22Rv1 (cell line): ENCODE measurements around the gene HERPUD2.
A peak's percentile ranks its signal among the peaks of the same experiment; 100 is the strongest.

Source experiments
- H3K27ac ChIP-seq: fragments of 450-650 bp; 2 replicates; pipeline ENCODE4 v1.5.1; 2017
- CTCF ChIP-seq: fragments of 450-650 bp; IDR thresholded peaks from 2 replicates; pipeline ENCODE4 v1.5.1; 2017; ENCODE audit warnings: mild to moderate bottlenecking
- ZFX ChIP-seq: fragments of 450-650 bp; IDR thresholded peaks from 2 replicates; pipeline ENCODE4 v1.6.1; 2017; ENCODE audit warnings: antibody characterized with exemption, borderline replicate concordance

HERPUD2 gene

DNA sequence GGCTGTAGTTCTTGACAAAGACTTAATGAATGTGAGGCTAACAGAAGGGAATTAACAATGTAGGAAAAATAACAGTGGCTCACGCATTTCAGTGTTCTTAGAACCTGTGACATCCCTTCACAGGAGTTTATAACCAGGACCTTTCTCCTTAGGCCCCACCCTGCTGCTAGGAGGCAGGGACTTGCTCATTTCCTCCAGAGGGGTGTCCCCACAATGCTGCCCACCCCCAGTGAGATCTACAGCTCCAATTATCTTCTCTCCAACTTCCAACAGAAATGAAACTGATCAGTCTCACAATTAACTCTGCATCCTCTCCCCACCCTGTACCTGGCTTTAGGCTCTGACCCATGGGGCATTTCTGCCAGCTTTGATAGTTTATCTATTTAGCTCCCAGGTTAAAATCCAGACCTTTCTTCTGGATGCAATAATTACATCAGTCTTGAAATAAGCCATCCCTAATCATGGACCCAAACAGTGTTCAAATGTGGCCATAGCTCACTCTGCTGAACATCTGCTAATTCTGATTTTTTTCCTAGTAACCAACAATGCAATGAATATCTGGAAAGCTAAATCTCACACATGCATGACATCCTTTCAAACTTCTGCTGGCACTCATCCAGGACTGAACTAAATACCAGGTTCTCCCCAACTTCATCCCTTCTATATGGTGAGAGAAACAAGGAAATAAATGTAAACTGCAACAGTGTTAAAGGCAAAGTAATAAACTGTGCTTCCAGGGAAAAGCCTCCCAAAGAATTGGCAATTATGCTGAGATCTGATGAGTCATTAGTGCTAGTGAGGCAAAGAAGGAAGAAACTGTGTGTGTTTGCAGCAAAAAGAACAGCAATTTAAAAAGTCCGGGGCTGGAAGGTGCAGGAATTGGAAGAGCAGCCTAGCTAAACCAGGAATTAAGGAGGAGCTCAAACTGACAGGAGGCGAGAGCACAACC is 64.6 kb downstream of the HERPUD2 start:
- no peak overlapping the region for H3K27ac ChIP-seq
- TF ChIP-seq CTCF, result no peak
- TF ChIP-seq ZFX, result no peak

DNA sequence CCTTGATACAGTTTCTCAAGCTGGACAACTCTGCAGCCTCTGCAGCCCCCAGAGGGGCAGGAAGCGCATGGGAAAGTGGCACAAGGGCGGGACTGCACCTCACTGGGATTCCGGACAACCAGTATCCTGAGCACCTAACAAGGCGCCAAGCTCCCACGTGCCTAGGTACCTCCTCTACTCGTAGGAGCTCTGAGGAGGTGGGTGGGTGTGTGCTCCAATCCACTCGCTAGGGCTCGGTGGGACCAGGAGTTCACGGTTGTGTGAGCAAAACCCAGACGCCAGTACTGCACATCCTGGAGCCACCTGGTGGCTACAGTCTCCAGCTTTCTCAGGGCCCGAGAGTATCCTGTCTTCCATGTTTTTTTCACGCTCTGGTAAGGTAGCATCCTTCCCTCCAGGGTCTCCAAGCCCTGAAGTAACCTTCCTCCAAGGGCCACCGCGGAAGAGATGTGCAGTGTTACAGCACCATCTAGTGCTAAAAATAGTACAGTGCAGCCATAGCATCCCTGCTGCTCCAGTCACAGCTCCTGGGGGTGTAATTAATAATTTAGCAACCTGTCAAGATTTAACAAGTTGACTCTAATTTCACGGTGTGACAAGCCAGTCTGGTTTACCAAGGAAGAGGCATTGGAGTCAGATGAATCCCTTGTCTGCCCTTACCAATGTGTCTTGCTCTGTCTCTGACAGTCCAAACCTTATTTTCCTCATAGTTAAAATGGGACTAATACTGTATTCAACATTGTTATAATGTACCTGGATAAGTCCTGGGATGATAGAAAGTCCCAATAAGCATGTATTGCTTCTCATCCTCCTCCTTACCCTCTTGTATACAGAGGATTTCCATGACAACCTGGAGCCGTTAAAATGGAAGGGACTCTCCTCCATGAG is 70.4 kb downstream of the HERPUD2 start:
- no peak overlapping the region for H3K27ac ChIP-seq
- TF ChIP-seq CTCF (peak; percentile 96), ZFX (no peak)

GRCh38 chr7:35623381-35623780 is 71.6 kb downstream of the HERPUD2 start:
- TF ChIP-seq ZFX (no peak), CTCF (no peak)
- H3K27ac ChIP-seq, result no peak overlapping the region

DNA sequence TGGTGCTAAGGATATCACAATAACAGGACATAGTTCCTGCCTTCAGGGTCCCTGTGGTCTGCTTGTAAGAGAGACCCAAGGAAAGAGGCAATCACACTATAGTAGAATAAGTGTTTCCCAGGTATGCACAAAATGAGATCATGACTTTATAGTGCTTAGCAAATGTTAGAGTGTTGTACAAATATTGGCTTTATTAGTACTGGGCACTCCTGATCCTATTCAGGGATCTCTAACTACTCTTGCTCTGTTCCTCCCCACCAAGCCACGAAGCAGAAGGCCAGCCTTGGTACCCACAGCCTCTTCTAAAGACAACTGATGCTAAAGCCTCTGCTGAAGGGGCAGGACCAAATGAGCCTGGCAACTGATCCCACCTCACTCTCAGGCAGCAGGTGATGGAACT is 75.1 kb downstream of the HERPUD2 start:
- H3K27ac ChIP-seq, result no peak overlapping the region
- TF ChIP-seq ZFX (no peak), CTCF (no peak)

GRCh38 chr7:35617041-35617440 is 77.9 kb downstream of the HERPUD2 start:
- TF ChIP-seq ZFX (no peak), CTCF (no peak)
- H3K27ac ChIP-seq, result no peak overlapping the region

DNA sequence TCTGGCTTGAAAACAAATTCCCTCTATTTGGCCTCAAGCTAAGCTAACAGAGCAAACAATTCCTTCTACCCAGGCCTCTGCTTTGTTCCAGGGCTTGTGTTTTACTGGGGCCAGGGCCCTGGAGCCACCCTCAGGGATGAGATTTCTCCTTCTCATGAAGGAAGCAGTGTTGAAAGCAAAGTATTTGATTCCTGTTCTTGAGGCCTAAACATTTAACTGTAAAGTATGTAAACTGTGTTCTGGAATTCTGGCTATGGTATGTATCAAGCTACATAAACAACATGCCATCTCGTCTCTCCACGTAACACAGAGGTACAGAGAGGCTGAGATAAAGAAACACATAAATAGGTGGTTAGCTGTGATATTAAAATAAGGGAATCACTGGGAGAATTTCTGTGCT is 81.8 kb downstream of the HERPUD2 start:
- no peak for TF ChIP-seq ZFX
- no peak for TF ChIP-seq CTCF
- H3K27ac ChIP-seq, result no peak overlapping the region
